GM23338 (cell line): Measurements from ENCODE around the gene DUXA. TPM values are rescaled to one million over a fixed set of nuclear protein-coding genes. Genes with fewer than 3 reads are reported as not detected.
"Not testable (repeated sequence)": the region's sequence is repeated elsewhere in the genome, so short reads cannot be mapped to it uniquely, and the experiment has no call there.

ENCODE experiments used
- ATAC-seq: fragments of 200-7000 bp; cut with Tn5 transposase; 3 replicates; pipeline ENCODE4 v1.9.1; 2020
- DNase-seq: peaks from one replicate; pipeline ENCODE4 v3.0.0-alpha.2; 2015; ENCODE audit warnings: low spot score
- H2AFZ ChIP-seq: fragments of 200-600 bp; sonication (generic); 2 replicates; pipeline ENCODE4 v1.8.0; 2016; ENCODE audit warnings: antibody characterized with exemption, mild to moderate bottlenecking, moderate library complexity
- H3F3A ChIP-seq: fragments of 200-600 bp; sonication (generic); replicated peaks from 2 replicates; pipeline ENCODE4 v1.8.0; 2017; ENCODE audit warnings: antibody characterized with exemption, mixed run types, low read depth
- H3K27ac ChIP-seq: fragments of 200-600 bp; sonication (generic); 2 replicates; pipeline ENCODE4 v1.6.1; 2016; ENCODE audit warnings: low read depth
- H3K27me3 ChIP-seq: fragments of 200-600 bp; sonication (generic); 2 replicates; pipeline ENCODE4 v1.8.0; 2016; ENCODE audit warnings: mild to moderate bottlenecking, mixed run types, moderate library complexity; ENCODE audit not compliant: insufficient read depth
- H3K36me3 ChIP-seq: fragments of 200-600 bp; sonication (generic); 2 replicates; pipeline ENCODE4 v1.8.0; 2016; ENCODE audit warnings: mild to moderate bottlenecking; ENCODE audit not compliant: insufficient read depth
- H3K4me1 ChIP-seq: fragments of 200-600 bp; sonication (generic); 2 replicates; pipeline ENCODE4 v1.8.0; 2016; ENCODE audit warnings: mild to moderate bottlenecking, moderate library complexity; ENCODE audit not compliant: insufficient read depth
- H3K4me2 ChIP-seq: fragments of 200-600 bp; sonication (generic); 2 replicates; pipeline ENCODE4 v1.7.1; 2017; ENCODE audit warnings: mixed run types
- H3K4me3 ChIP-seq: fragments of 200-600 bp; sonication (generic); 2 replicates; pipeline ENCODE4 v1.6.1; 2016; ENCODE audit warnings: mixed run types
- H3K79me2 ChIP-seq: fragments of 200-600 bp; sonication (generic); replicated peaks from 2 replicates; pipeline ENCODE4 v1.8.0; 2017; ENCODE audit warnings: mild to moderate bottlenecking; ENCODE audit not compliant: insufficient read depth
- H3K9me2 ChIP-seq: fragments of 200-600 bp; sonication (generic); 2 replicates; pipeline ENCODE4 v1.8.0; 2017; ENCODE audit not compliant: insufficient read depth
- H4K20me1 ChIP-seq: fragments of 200-600 bp; sonication (generic); replicated peaks from 2 replicates; pipeline ENCODE4 v1.8.0; 2017; ENCODE audit warnings: mild to moderate bottlenecking; ENCODE audit not compliant: insufficient read depth
- H3K27ac Mint-ChIP-seq: 2 replicates; pipeline ENCODE4 v1.8.0; 2020; ENCODE audit warnings: inconsistent platforms, mild to moderate bottlenecking, moderate library complexity, mixed read lengths
- H3K27me3 Mint-ChIP-seq: 3 replicates; pipeline ENCODE4 v1.8.0; 2022; ENCODE audit warnings: low read depth, mild to moderate bottlenecking, moderate library complexity, mixed read lengths, inconsistent platforms; ENCODE audit not compliant: insufficient read depth, poor library complexity
- H3K36me3 Mint-ChIP-seq: 3 replicates; pipeline ENCODE4 v1.8.0; 2021; ENCODE audit warnings: low read depth, mild to moderate bottlenecking, inconsistent platforms, moderate library complexity, mixed read lengths
- H3K4me1 Mint-ChIP-seq: 3 replicates; pipeline ENCODE4 v1.8.0; 2020; ENCODE audit warnings: mild to moderate bottlenecking, inconsistent platforms, mixed read lengths
- H3K4me3 Mint-ChIP-seq: 3 replicates; pipeline ENCODE4 v1.8.0; 2021; ENCODE audit warnings: moderate library complexity, mild to moderate bottlenecking, inconsistent platforms, mixed read lengths
- H3K9me3 Mint-ChIP-seq: 3 replicates; pipeline ENCODE4 v1.8.0; 2020; ENCODE audit warnings: moderate library complexity, mild to moderate bottlenecking, inconsistent platforms, mixed read lengths
- CREB1 ChIP-seq: fragments of 250-450 bp; sonication (Bioruptor Pico); IDR thresholded peaks from 2 replicates; pipeline ENCODE4 v1.5.0; 2020; ENCODE audit warnings: low read depth, mild to moderate bottlenecking, moderate library complexity
- JUNB ChIP-seq: IDR thresholded peaks from one replicate; pipeline ENCODE4 v1.6.1; 2016; ENCODE audit warnings: antibody characterized with exemption; ENCODE audit not compliant: unreplicated experiment
- NANOG ChIP-seq: IDR thresholded peaks from 2 replicates; pipeline ENCODE4 v1.6.1; 2016; ENCODE audit warnings: antibody characterized with exemption, borderline replicate concordance
- STAT1 ChIP-seq: IDR thresholded peaks from one replicate; pipeline ENCODE4 v1.6.1; 2016; ENCODE audit warnings: antibody characterized with exemption; ENCODE audit not compliant: unreplicated experiment
- ZNF114 ChIP-seq: fragments of 250-450 bp; sonication (Bioruptor Pico); IDR thresholded peaks from 2 replicates; pipeline ENCODE4 v1.5.0; 2020; ENCODE audit warnings: mild to moderate bottlenecking, moderate library complexity
- polyA plus RNA-seq: library from polyadenylated mRNA; unstranded; fragments of >200 nt; fragmentation: Nextera tagmentation; extraction: Ambion mirVana; gene quantifications from 2 replicates; pipeline ENCODE4 v1.2.1, GENCODE V29; 2016
- total RNA-seq: library from RNA; depleted of rRNA; stranded (reverse); fragments of >200 nt; shearing (Covaris generic); gene quantifications from 2 replicates; pipeline ENCODE4 v1.2.3, GENCODE V29; 2014
- TF ChIP-seq, protein P1 (sequence below): fragments of 250-450 bp; sonication (Bioruptor Pico); IDR thresholded peaks from 2 replicates; pipeline ENCODE4 v1.5.0; 2020; ENCODE audit warnings: mild to moderate bottlenecking, moderate library complexity
- TF ChIP-seq, protein P2 (sequence below): IDR thresholded peaks from one replicate; pipeline ENCODE4 v1.6.1; 2018; ENCODE audit warnings: antibody characterized with exemption; ENCODE audit not compliant: unreplicated experiment
- TF ChIP-seq, protein P3 (sequence below): IDR thresholded peaks from 2 replicates; pipeline ENCODE4 v1.6.1; 2016; ENCODE audit warnings: antibody characterized with exemption

The DUXA gene
- total and polyA plus RNA-seq, 2 experiments from 2014 or later, result not detected

DNA sequence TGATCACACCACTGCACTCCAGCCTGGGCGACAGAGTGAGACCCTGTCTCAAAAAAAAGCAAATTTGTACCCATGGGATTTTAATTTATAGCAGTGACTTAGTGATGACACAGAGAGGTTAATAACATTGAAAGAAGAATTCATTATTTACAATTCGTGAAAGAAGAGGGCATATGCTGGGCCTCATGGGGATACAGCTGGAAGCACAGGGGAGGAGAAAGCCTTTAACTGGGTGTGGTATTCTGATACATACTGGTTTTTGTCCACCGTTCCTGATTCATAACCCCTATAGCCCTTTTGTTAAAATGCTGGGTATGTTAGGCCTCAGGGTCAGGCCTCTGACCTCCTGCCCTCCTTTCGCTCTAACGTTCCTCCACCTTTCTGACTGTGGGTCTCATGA is 34.9 kb upstream of the DUXA start (continued):
- TF ChIP-seq ZNF114 (CRISPR knock-in tag), result no peak
- TF ChIP-seq, protein P1, sequence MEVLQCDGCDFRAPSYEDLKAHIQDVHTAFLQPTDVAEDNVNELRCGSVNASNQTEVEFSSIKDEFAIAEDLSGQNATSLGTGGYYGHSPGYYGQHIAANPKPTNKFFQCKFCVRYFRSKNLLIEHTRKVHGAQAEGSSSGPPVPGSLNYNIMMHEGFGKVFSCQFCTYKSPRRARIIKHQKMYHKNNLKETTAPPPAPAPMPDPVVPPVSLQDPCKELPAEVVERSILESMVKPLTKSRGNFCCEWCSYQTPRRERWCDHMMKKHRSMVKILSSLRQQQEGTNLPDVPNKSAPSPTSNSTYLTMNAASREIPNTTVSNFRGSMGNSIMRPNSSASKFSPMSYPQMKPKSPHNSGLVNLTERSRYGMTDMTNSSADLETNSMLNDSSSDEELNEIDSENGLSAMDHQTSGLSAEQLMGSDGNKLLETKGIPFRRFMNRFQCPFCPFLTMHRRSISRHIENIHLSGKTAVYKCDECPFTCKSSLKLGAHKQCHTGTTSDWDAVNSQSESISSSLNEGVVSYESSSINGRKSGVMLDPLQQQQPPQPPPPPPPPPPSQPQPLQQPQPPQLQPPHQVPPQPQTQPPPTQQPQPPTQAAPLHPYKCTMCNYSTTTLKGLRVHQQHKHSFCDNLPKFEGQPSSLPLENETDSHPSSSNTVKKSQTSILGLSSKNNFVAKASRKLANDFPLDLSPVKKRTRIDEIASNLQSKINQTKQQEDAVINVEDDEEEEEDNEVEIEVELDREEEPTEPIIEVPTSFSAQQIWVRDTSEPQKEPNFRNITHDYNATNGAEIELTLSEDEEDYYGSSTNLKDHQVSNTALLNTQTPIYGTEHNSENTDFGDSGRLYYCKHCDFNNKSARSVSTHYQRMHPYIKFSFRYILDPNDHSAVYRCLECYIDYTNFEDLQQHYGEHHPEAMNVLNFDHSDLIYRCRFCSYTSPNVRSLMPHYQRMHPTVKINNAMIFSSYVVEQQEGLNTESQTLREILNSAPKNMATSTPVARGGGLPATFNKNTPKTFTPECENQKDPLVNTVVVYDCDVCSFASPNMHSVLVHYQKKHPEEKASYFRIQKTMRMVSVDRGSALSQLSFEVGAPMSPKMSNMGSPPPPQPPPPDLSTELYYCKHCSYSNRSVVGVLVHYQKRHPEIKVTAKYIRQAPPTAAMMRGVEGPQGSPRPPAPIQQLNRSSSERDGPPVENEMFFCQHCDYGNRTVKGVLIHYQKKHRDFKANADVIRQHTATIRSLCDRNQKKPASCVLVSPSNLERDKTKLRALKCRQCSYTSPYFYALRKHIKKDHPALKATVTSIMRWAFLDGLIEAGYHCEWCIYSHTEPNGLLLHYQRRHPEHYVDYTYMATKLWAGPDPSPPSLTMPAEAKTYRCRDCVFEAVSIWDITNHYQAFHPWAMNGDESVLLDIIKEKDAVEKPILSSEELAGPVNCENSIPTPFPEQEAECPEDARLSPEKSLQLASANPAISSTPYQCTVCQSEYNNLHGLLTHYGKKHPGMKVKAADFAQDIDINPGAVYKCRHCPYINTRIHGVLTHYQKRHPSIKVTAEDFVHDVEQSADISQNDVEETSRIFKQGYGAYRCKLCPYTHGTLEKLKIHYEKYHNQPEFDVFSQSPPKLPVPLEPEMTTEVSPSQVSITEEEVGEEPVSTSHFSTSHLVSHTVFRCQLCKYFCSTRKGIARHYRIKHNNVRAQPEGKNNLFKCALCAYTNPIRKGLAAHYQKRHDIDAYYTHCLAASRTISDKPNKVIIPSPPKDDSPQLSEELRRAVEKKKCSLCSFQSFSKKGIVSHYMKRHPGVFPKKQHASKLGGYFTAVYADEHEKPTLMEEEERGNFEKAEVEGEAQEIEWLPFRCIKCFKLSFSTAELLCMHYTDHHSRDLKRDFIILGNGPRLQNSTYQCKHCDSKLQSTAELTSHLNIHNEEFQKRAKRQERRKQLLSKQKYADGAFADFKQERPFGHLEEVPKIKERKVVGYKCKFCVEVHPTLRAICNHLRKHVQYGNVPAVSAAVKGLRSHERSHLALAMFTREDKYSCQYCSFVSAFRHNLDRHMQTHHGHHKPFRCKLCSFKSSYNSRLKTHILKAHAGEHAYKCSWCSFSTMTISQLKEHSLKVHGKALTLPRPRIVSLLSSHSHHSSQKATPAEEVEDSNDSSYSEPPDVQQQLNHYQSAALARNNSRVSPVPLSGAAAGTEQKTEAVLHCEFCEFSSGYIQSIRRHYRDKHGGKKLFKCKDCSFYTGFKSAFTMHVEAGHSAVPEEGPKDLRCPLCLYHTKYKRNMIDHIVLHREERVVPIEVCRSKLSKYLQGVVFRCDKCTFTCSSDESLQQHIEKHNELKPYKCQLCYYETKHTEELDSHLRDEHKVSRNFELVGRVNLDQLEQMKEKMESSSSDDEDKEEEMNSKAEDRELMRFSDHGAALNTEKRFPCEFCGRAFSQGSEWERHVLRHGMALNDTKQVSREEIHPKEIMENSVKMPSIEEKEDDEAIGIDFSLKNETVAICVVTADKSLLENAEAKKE, result no peak

DNA sequence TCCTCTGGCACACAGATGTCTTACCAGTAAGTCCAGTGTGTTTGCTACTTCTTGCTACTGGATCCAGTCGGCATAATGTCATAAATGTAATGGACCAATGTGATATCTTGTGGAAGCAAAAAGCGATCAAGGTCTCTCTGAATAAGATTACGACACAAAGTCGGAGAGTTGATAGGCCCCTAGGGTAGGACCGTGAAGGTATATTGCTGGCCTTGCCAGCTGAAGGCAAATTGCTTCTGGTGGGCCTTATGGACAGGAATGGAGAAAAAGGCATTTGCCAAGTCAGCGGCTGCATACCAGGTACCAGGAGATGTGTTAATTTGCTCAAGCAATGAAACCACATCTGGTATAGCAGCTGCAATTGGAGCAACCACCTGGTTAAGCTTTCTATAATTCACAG is 30.6 kb upstream of the DUXA start:
- not testable (repeated sequence) for H3F3A ChIP-seq, H3K4me1 ChIP-seq, DNase-seq, H3K9me2 ChIP-seq, H3K27me3 Mint-ChIP-seq, H3K4me1 Mint-ChIP-seq, H3K27ac Mint-ChIP-seq, H3K4me2 ChIP-seq, H3K27me3 ChIP-seq, H4K20me1 ChIP-seq, H3K4me3 ChIP-seq, H3K9me3 Mint-ChIP-seq, H3K27ac ChIP-seq, H2AFZ ChIP-seq, H3K4me3 Mint-ChIP-seq, H3K36me3 ChIP-seq, ATAC-seq
- peaks cover 23% of the 10 kb centered on the region for H3K79me2 ChIP-seq
- peaks cover 46% of the 10 kb centered on the region for H3K36me3 Mint-ChIP-seq

DNA sequence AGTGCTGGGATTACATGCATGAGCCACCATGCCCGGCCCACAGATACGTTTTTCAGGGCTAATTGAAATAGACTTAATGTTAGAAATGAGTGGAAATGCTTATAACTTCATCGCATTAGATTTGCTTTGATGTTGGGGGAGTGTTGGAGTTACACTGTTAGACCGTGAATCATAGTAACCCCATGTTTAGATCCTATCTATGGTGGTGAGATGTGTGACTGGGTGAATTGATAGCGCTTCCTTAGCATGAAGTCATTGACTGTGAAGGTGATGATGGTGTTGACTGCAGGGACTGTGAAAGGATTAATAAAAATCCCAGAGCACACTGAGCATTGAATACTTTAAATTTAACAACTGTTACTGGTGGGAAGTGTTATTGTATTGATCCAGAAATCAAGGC is 25.7 kb upstream of the DUXA start:
- H3K4me1 ChIP-seq, result peaks cover 4% of the 10 kb centered on the region; the same call in 1 of the 2 replicates
- no peaks in the 10 kb centered on the region for H3K27me3 ChIP-seq
- peak overlapping the region; percentile 95 for H3K4me2 ChIP-seq
- H3K4me3 Mint-ChIP-seq, result peak overlapping the region; percentile 96
- peaks cover 33% of the 10 kb centered on the region for H3K9me3 Mint-ChIP-seq
- DNase-seq (no peak), ATAC-seq (no peak)
- H3K79me2 ChIP-seq, result peaks cover 22% of the 10 kb centered on the region
- H3K36me3 Mint-ChIP-seq, result peaks cover 68% of the 10 kb centered on the region
- H2AFZ ChIP-seq, result no peak overlapping the region
- no peak overlapping the region for H3K27ac ChIP-seq
- peaks cover 11% of the 10 kb centered on the region for H3K27me3 Mint-ChIP-seq
- H3F3A ChIP-seq, result peaks cover 8% of the 10 kb centered on the region
- peak overlapping the region; percentile 95 for H3K4me3 ChIP-seq
- H3K9me2 ChIP-seq, result peaks cover 12% of the 10 kb centered on the region
- peaks cover 15% of the 10 kb centered on the region; the same call in 2 of the 3 replicates for H3K4me1 Mint-ChIP-seq
- H3K36me3 ChIP-seq, result no peaks in the 10 kb centered on the region; the same call in 1 of the 2 replicates
- H3K27ac Mint-ChIP-seq, result no peak overlapping the region
- peaks cover 14% of the 10 kb centered on the region for H4K20me1 ChIP-seq
- TF ChIP-seq STAT1 (no peak), JUNB (no peak), NANOG (no peak), CREB1 (CRISPR knock-in tag) (no peak)
- TF ChIP-seq, protein P2, sequence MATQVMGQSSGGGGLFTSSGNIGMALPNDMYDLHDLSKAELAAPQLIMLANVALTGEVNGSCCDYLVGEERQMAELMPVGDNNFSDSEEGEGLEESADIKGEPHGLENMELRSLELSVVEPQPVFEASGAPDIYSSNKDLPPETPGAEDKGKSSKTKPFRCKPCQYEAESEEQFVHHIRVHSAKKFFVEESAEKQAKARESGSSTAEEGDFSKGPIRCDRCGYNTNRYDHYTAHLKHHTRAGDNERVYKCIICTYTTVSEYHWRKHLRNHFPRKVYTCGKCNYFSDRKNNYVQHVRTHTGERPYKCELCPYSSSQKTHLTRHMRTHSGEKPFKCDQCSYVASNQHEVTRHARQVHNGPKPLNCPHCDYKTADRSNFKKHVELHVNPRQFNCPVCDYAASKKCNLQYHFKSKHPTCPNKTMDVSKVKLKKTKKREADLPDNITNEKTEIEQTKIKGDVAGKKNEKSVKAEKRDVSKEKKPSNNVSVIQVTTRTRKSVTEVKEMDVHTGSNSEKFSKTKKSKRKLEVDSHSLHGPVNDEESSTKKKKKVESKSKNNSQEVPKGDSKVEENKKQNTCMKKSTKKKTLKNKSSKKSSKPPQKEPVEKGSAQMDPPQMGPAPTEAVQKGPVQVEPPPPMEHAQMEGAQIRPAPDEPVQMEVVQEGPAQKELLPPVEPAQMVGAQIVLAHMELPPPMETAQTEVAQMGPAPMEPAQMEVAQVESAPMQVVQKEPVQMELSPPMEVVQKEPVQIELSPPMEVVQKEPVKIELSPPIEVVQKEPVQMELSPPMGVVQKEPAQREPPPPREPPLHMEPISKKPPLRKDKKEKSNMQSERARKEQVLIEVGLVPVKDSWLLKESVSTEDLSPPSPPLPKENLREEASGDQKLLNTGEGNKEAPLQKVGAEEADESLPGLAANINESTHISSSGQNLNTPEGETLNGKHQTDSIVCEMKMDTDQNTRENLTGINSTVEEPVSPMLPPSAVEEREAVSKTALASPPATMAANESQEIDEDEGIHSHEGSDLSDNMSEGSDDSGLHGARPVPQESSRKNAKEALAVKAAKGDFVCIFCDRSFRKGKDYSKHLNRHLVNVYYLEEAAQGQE, result no peak
- TF ChIP-seq, protein P3, sequence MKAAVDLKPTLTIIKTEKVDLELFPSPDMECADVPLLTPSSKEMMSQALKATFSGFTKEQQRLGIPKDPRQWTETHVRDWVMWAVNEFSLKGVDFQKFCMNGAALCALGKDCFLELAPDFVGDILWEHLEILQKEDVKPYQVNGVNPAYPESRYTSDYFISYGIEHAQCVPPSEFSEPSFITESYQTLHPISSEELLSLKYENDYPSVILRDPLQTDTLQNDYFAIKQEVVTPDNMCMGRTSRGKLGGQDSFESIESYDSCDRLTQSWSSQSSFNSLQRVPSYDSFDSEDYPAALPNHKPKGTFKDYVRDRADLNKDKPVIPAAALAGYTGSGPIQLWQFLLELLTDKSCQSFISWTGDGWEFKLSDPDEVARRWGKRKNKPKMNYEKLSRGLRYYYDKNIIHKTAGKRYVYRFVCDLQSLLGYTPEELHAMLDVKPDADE, result no peak
